Activated T-cell treated with anti-CD3 and anti-CD28 coated beads for 24 hours (primary cell): ENCODE results near the gene CCDC88C.
A peak's percentile ranks its signal among the peaks of the same experiment; 100 is the strongest.

ENCODE experiments used
- DNase-seq: peaks from one replicate; pipeline ENCODE4 v3.0.0-alpha.2; 2020; ENCODE audit warnings: low read depth

Gene CCDC88C

GRCh38 chr14:91377700-91378652, 39.6 kb downstream of the CCDC88C start:
- no peak for DNase-seq

GRCh38 chr14:91376547-91377477, 40.8 kb downstream of the CCDC88C start:
- DNase-seq: no peak

- no peak for DNase-seq
These were observed 41.7 kb downstream of the CCDC88C start for GRCh38 chr14:91375720-91376452.

GRCh38 chr14:91374879-91375702, 42.5 kb downstream of the CCDC88C start:
- no peak for DNase-seq

- no peak for DNase-seq
These were observed 43.2 kb downstream of the CCDC88C start for GRCh38 chr14:91374287-91374878.

DNA sequence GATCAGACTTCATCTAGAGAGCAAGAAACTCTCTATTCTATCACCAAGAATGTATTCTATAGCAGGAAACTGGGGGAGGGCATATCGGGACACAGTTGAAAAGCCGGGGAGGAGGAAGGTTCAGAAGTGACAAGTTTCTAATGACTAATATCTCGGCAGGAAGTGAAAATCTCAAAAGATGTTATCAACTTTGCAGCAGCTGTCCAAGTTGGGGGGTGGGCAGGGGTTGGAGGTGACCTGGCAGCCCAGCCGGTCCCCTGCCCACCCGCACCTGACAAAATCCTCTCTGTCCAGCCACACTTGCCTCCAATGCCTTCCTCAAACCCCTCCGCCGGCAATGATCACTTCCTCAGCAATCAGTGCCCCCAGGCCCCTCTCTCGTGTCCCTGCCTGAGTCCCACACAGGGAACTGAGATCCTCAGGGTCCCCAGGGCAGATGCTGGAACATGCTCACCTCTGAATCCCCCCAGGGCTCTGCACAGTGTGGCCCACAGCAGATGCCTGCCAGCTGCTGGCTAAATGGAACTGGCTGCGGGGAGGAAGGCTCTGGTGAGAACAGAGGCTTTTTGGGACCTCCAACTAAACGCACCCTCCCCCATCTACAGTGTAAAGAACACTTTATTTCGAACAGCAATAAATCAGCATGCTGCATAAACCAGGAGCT, 43.9 kb downstream of the CCDC88C start:
- peak; percentile 59 for DNase-seq

- no peak for DNase-seq
These were observed 44.7 kb downstream of the CCDC88C start for GRCh38 chr14:91372671-91373495.

DNA sequence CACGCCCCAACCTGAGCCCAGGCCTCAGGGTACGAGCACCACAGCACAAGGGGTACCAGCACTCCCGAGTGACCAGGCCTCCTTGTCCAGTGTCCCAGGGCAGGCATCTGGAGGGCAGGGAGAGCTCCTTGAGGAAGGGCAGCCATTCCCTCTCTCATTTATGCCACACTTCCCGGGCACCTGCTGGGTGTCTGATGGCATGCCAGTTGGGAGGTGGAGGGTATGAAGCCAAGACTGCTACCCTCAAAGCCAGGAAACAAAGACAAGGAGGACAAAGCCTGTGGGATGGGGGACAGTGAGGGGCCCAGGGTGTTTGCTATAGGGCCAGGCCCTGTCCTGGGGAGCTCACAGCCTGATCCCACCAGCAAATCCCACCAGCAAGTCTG, 45.6 kb downstream of the CCDC88C start:
- no peak for DNase-seq

DNA sequence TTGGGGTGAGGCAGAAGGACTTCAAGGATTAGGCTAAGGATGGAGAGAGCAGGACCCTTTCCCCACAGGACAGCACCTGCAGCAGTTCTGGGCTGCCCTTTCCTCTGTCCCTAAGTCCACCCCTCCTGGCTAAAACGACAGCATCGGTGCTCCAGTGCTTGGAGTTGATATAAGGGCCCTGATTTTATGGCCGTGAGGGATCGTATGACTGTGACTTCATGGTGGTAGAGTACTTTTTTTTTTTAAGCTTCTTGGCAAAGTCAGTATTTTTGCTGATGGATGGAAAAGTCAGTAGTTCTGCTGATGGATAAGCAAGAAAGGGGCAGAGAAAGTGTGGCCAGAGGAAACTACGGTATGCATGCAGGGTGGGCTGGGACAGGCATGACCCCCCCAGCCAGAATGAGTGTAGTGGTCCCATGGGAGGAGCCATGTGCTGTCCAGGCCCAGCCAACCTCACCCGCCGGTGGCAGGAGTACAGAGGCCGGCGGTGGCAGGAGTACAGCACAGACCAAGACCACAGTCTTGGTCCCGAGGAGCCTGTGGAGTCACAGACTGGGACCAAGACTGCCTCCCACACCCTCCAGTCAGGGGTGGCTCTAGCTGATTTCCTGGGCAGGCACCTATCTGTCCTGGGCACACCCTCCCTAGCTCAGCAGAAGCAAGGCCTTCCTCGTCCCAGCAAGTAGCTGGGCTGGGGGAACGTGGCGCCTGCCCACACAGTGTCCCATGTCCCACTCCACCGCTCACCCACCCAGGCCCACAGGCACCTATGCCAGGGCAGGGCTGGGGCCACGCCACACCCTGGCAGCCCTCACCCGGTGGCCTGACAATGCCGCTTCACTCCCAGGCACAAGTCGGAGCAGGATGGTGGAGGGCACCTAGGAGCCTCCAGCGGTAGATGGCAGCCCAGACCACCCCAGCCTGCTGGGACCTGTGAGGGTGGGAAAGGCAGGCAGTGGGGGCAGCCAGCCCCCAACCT, 46.3 kb downstream of the CCDC88C start:
- no peak for DNase-seq

- no peak for DNase-seq
These were observed 47.8 kb downstream of the CCDC88C start for GRCh38 chr14:91369628-91370445.

DNA sequence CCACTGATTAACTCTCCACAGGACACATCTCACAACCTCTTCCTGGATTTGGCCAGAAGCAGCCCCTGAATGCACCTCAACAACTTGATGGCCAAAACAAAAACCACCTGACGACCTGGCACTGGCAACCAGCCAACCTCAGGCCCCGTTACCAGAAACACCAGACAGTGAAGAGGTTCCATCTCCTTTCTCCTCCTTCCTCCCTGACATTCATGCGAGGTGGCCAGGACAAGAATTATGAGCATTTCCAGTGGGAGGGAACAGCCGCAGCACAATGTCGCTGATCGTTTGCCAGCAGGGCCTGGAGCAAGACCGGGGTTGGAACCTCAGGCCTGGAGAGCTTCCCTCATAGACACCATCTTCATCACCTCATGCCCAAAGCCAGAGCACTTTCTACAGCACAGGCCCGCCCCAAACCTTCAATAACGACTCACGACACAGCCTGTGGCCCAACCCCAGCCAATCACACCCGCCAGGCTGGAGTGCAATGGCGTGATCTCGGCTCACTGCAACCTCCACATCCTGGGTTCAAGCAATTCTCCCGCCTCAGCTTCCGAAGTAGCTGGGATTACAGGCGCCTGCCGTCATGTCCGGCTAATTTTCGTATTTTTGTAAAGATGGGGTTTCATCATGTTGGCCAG, 48.7 kb downstream of the CCDC88C start:
- DNase-seq: no peak

DNA sequence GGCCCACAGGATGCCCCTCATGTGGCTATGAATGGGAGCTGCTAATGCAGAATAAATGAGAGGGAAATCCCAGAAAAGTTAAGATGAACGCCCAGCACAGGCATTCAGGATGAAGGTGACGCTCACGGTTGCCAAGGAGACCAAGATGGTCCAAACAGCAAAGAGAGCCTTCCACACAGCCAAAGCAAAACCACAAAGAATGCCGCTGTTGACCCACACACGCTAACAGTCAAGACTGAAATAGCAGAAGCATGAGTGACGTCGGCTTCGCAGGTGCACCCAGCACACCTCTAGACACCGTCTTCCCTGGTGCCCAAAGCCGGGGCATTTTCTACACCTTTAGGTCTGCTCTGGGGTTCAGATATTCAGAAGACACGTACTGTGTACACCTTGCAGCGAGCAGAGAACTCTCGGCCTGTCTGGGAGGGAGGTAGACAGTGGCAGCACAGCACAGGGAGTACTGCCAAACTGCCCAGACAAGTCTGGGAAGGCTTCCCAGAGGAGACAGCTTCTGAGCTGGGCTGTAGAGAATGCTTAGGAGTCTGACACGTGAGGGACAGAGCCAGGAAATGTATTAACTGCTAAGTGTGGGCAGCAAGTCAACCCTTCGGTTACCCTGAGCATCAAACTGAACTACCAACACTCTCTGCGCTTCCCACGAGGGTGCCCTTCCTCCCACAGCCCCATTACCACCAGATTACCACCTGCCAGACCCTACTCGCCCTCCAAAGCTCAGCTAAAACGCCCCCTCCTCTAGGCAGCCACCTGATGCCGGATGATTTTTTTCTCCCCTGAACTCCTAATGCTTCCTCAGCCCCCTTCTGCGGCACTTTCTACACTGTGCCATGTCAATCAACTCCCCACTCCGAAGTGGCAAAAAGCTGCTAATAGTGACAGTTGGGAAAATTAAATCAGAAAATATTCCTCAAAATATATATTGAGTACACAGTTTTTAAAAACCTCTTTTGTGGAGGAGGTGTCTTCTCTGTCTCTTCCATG, 50.1 kb downstream of the CCDC88C start:
- no peak for DNase-seq

GRCh38 chr14:91366749-91367148, 50.9 kb downstream of the CCDC88C start:
- no peak for DNase-seq

DNA sequence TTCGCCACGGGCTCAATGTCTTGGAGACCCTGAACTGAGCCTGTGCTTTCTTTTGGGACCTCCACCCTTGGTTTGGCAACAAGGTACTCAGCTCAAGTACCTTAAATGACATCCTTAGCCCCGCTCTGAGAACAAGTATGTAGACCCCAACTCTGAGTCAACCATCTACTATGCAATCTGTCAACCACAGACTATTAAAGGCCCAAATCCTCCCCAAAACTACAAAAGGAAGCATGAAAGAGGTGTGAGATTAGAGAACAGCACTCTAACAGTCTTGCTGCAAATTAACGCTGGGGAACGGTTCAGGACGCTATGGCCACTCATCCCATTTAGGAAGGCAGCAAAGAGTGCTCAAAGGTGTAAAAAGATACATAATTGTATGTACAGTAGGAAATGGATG, 52.1 kb downstream of the CCDC88C start:
- no peak for DNase-seq

- DNase-seq: no peak
These were observed 52.9 kb downstream of the CCDC88C start for GRCh38 chr14:91364524-91365270.
